Stimulated activated CD8-positive, alpha-beta memory T cell treated with anti-CD3 and anti-CD28 coated beads, Interleukin-7, amount 100 ng/mL, for 4 hours (primary cell): ENCODE measurements around the gene HCAR3.
"Not testable (repeated sequence)": the region's sequence is repeated elsewhere in the genome, so short reads cannot be mapped to it uniquely, and the experiment has no call there.

Source experiments
- DNase-seq, 2 donors: peaks; one replicate each; pipeline ENCODE4 v3.0.0-alpha.2; 2020; ENCODE audit warnings: low read depth in 2 of 2

HCAR3 gene

GRCh38 chr12:122722387-122722786 is 5.8 kb upstream of the HCAR3 start:
- no peak for DNase-seq

GRCh38 chr12:122721057-122721545 is 4.5 kb upstream of the HCAR3 start:
- no peak for DNase-seq

GRCh38 chr12:122715211-122715610 is 1.4 kb downstream of the HCAR3 start:
- DNase-seq: not testable (repeated sequence)

GRCh38 chr12:122713491-122714188 is 3.0 kb downstream of the HCAR3 start:
- not testable (repeated sequence) for DNase-seq

GRCh38 chr12:122711266-122711665 is 5.3 kb downstream of the HCAR3 start:
- DNase-seq: not testable (repeated sequence)

GRCh38 chr12:122710341-122710740 is 6.3 kb downstream of the HCAR3 start:
- not testable (repeated sequence) for DNase-seq

GRCh38 chr12:122709287-122709686 is 7.3 kb downstream of the HCAR3 start:
- DNase-seq: not testable (repeated sequence)

- not testable (repeated sequence) for DNase-seq
Measured at GRCh38 chr12:122703841-122704240, 12.8 kb downstream of the HCAR3 start.

GRCh38 chr12:122702890-122703611 is 13.6 kb downstream of the HCAR3 start, which contains the start of gene HCAR2:
HCAR2 (minus strand) TSS chr12:122703357; CDS start chr12:122703283, 74 bp downstream.
- not testable (repeated sequence) for DNase-seq

GRCh38 chr12:122701481-122701880 is 15.1 kb downstream of the HCAR3 start:
- DNase-seq: not testable (repeated sequence)

GRCh38 chr12:122700038-122700710 is 16.4 kb downstream of the HCAR3 start:
- not testable (repeated sequence) for DNase-seq

- not testable (repeated sequence) for DNase-seq
Measured at GRCh38 chr12:122696922-122697321, 19.7 kb downstream of the HCAR3 start.

GRCh38 chr12:122691566-122691965 is 25.0 kb downstream of the HCAR3 start:
- DNase-seq: no peak

- DNase-seq: no peak
Measured at GRCh38 chr12:122688291-122688690, 28.3 kb downstream of the HCAR3 start.

GRCh38 chr12:122687086-122687485 is 29.5 kb downstream of the HCAR3 start:
- no peak for DNase-seq

GRCh38 chr12:122686538-122686937 is 30.1 kb downstream of the HCAR3 start:
- no peak for DNase-seq

- no peak for DNase-seq
Measured at GRCh38 chr12:122684297-122684813, 32.3 kb downstream of the HCAR3 start.

GRCh38 chr12:122681814-122682213 is 34.8 kb downstream of the HCAR3 start:
- DNase-seq: no peak

- not testable (repeated sequence) for DNase-seq
Measured at GRCh38 chr12:122680989-122681388, 35.6 kb downstream of the HCAR3 start.

GRCh38 chr12:122676781-122677180 is 39.8 kb downstream of the HCAR3 start:
- not testable (repeated sequence) for DNase-seq

- DNase-seq: not testable (repeated sequence)
Measured at GRCh38 chr12:122676015-122676414, 40.6 kb downstream of the HCAR3 start.

- DNase-seq: no peak
Measured at GRCh38 chr12:122672515-122672914, 44.1 kb downstream of the HCAR3 start.
